GM04504 (cell line): Measurements from ENCODE around the gene FBXL7.

Experiments used
- DNase-seq: peaks from one replicate; pipeline ENCODE4 v3.0.0-alpha.2; 2012; ENCODE audit warnings: low read depth

FBXL7 gene

GRCh38 chr5:15614679-15615078 lies 114.7 kb downstream of the FBXL7 start:
- DNase-seq = no peak

- DNase-seq = peak; percentile 17
Measured at GRCh38 chr5:15615859-15616258, 115.9 kb downstream of the FBXL7 start.

DNA sequence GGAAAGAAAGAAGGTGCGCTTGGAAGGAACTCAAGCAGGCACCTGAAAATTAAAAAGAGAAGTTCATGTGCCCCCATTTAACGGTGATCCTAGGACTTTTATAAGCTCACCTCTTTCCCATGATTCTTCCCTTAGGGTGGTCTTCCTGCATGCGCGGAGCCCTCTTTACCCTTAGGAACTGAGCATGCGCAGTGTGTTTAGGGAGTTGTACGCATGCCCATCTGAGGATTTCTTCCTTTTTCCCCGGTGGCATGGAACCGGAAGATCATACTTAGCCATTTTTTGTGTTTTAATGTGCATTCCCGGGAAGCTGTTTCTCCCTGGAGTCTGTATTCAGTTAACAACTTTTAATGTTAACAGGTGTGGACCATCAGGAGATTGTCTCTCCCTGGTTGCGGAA lies 119.0 kb downstream of the FBXL7 start:
- DNase-seq = no peak

- DNase-seq = peak; percentile 58
Measured at GRCh38 chr5:15620501-15620900, 120.5 kb downstream of the FBXL7 start.

GRCh38 chr5:15621094-15621493 lies 121.1 kb downstream of the FBXL7 start:
- DNase-seq = peak; percentile 60

DNA sequence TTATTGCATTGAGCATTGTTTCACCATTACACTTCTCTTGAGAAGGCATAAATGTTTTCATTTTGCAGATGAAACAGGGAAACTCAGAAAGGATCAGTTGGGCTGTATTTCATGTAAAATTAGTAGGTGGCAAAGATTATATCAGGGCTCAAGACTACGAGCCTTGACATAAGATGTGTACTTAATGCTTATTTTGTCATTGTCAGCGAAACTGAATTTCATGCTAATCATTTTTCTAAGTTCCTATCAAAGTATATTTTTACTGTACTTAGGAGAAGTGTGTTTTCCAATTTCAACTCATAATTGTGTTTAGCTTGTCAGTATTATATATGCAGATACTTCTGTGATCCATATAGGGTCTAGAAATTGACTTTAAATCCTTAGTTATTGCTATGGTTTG lies 123.8 kb downstream of the FBXL7 start:
- DNase-seq = no peak

GRCh38 chr5:15627109-15627508 lies 127.1 kb downstream of the FBXL7 start:
- no peak for DNase-seq

- DNase-seq = no peak
Measured at GRCh38 chr5:15627647-15628046, 127.7 kb downstream of the FBXL7 start.

DNA sequence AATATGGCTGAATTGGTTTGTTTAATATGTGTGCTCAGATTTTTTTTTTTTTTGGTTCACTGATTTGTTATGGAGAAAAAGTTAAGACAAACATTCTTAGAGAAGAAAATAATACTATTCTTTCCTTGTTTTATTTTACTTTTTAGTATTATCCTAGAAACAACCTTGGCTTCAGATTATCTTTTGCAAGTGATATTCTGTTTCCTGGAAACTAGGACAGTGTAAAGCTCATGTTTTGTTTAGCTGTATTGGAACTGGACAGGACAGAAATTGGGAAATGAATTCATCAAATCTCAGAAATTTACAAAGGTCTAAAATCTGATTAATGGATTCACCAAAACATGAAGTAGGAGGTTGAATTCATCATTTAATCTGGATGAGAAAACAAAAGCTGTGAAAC lies 130.5 kb downstream of the FBXL7 start:
- no peak for DNase-seq

DNA sequence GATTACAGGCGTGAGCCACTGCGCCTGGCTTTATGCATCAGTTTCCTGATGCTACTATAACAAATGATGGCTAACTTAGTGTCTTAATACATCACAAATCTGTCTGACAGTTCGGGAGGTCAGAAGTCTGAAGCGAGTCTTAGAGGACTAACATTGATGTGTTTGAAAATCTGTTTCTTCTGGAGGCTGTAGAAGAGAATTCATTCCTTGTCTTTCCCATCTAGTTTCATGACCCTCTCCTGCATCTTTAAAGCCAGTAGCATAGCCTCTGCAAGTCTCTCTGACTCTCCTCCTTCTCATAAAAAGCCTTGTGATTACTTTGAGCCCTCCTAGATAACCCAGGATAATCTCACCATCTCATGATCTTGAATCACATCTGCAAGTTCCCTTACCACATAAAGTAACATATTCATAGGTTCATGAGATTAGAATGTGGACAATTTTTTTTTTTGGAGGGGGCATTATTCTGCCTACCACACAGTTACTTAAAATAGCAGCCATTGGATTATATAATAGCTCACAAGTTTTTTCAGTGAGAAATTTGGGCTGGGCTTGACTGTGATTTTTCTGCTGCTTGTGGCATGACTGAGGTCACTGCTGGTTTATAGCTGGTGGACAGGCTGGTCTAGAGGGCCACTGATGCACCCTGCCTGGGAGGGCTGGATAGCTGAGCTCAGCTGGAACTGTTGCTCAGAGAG lies 134.8 kb downstream of the FBXL7 start:
- no peak for DNase-seq

- no peak for DNase-seq
Measured at GRCh38 chr5:15635289-15635616, 135.3 kb downstream of the FBXL7 start.

GRCh38 chr5:15637345-15637744 lies 137.4 kb downstream of the FBXL7 start:
- DNase-seq = no peak

DNA sequence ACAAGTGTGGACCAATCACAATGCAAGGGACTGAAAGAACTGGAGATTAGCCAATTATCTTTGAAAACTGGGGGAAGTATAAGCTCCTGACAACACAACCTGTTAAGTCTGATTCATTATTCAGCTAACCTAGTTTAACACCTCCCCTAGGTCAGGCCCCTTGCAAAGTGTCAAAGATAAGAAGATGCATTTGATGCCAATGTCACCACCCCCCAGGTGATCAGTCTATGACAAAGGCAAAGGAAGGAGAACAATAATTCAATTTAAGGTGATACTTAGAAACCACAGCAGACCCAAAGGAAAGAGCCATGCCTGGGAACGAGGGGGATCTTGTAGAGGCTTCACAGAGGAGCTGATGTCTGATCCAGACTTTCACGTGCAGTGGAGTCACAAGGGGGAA lies 137.9 kb downstream of the FBXL7 start:
- DNase-seq = no peak

DNA sequence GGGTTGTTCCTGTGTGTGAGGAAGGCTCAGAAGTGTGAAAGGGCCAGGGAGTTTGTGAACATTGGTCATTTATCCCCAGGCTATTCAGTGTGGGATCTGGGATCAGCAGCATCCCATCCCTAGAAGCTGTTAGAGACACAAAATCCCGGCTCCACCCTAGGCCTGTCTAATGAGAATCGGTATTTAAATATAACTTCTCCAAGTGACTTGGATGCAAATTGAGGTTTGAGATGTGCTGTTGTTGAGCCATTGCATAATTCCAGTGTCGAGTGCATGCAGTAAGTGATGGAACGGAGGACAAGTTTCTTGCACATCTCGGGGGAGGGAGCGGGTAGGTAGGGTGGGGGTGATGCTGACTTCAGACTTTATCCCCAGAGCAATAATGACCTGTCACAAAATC lies 138.3 kb downstream of the FBXL7 start:
- DNase-seq = no peak

- DNase-seq = no peak
Measured at GRCh38 chr5:15639288-15639687, 139.3 kb downstream of the FBXL7 start.

- no peak for DNase-seq
Measured at GRCh38 chr5:15640116-15640515, 140.1 kb downstream of the FBXL7 start.

DNA sequence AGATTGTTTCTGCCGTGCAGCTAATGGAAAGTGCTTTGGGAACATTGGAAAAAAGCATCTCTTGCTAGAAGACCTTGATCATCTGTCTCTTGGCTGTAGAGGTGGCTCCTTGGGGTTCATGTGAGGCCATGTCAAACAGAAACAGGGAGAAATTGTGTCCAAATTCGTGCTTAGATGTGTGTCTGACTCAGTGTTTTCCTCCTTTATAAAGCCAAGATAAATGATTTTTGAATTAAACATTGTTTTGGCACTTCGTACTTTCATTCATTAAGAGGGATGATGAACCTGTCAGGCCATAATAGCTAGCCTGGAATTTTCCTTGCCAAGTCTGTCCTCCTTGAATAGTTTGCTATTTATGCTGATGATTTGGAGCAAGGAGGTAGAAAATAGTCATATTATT lies 143.8 kb downstream of the FBXL7 start:
- no peak for DNase-seq

GRCh38 chr5:15645381-15646160 lies 145.6 kb downstream of the FBXL7 start:
- DNase-seq = no peak

GRCh38 chr5:15646371-15646770 lies 146.4 kb downstream of the FBXL7 start:
- no peak for DNase-seq

GRCh38 chr5:15647251-15647650 lies 147.3 kb downstream of the FBXL7 start:
- DNase-seq = no peak

- DNase-seq = no peak
Measured at GRCh38 chr5:15650266-15650665, 150.3 kb downstream of the FBXL7 start.

GRCh38 chr5:15654779-15655178 lies 154.8 kb downstream of the FBXL7 start:
- no peak for DNase-seq

DNA sequence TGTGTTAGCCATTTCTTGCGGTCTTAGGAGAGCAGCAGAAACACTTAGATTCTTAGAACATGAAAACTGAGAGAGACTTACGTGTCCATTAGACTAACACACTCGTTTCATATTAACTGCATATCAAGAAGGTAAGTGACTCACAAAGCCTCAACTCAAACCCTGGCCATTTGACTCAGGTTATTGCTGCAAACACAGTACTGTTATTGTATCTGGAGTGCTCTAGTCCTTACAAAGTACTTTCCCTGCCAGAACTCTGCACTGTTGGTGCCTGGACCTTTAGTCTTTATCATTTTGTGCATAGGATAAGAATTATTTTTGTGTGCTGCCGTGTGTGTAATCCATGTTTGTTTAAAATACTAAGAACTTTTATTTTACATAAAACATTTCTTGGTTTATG lies 155.7 kb downstream of the FBXL7 start:
- DNase-seq = no peak

DNA sequence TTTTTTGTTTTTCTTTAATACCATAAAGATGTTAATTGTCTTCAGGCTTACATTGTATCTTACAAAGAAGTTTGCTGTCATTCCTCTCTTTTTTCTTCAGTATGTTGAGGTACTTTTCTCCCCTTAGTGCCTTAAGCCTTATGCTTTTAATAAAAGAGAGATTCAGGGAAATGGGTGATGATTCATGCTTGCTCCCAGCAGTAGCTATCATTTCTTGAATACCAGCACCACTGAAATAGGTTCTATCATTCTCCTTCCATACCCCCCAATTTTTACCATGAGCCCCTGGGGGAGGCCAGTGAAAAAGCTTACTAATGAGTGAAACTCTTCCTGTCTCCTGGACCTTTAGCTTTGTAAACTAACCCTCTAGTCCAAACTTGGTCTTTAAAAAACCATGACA lies 165.0 kb downstream of the FBXL7 start:
- DNase-seq = no peak
